ENCODE data around the gene LRP1B. TPM values are rescaled to one million over a fixed set of nuclear protein-coding genes. Genes with fewer than 3 reads are reported as not detected.
"Not testable (repeated sequence)": the region's sequence is repeated elsewhere in the genome, so short reads cannot be mapped to it uniquely, and the experiment has no call there.

The LRP1B gene
- total and polyA plus RNA-seq, 7 experiments from 2014 or later, result 0.10 TPM; not detected in 6

- H3K27me3 Mint-ChIP-seq, result no peaks in the 10 kb centered on the region
- intact Hi-C loops (cut with micrococcal nuclease), result no loop called here
- no peak for DNase-seq
- H3K27ac Mint-ChIP-seq, result no peak overlapping the region
- H3K4me3 Mint-ChIP-seq, result no peak overlapping the region
- H3K27ac ChIP-seq (ENCODE audit: low read depth, low read length), result no peak overlapping the region
- peaks cover 0 to 6% (median 0%) of the 10 kb centered on the region in 11 donors for H3K9me3 Mint-ChIP-seq
- H3K4me3 ChIP-seq (ENCODE audit: low read length), result no peak overlapping the region
- no peaks in the 10 kb centered on the region for H3K27me3 ChIP-seq (ENCODE audit: control insufficient read depth in 2 of 2, insufficient read depth in 2 of 2, low read length in 2 of 2)
- H3K36me3 ChIP-seq (ENCODE audit: control insufficient read depth in 2 of 3, insufficient read depth in 3 of 3, low read length in 3 of 3), result no peaks in the 10 kb centered on the region
- H3K4me1 ChIP-seq (ENCODE audit: control insufficient read depth in 2 of 2, insufficient read depth in 2 of 2, low read length in 2 of 2), result no peaks in the 10 kb centered on the region
- H3K9me3 ChIP-seq (ENCODE audit: control insufficient read depth in 2 of 3, low read length in 3 of 3), result no peaks in the 10 kb centered on the region
- no peak for ATAC-seq
- no peaks in the 10 kb centered on the region for H3K36me3 Mint-ChIP-seq
- CTCF ChIA-PET, result no interaction called here
- H3K4me1 Mint-ChIP-seq, result no peaks in the 10 kb centered on the region
- POLR2A ChIA-PET, result no interaction called here
Measured at GRCh38 chr2:140354544-140354943, 1776.3 kb downstream of the LRP1B start.

- no peak overlapping the region for H3K27ac ChIP-seq (ENCODE audit: low read depth, low read length)
- H3K9me3 Mint-ChIP-seq, result peaks cover 0 to 6% (median 0%) of the 10 kb centered on the region in 11 donors
- ChIA-PET CTCF (no interaction called here), POLR2A (no interaction called here)
- no peaks in the 10 kb centered on the region for H3K4me1 ChIP-seq (ENCODE audit: control insufficient read depth in 2 of 2, insufficient read depth in 2 of 2, low read length in 2 of 2)
- H3K9me3 ChIP-seq (ENCODE audit: control insufficient read depth in 2 of 3, low read length in 3 of 3), result no peaks in the 10 kb centered on the region
- H3K4me3 ChIP-seq (ENCODE audit: low read length), result no peak overlapping the region
- H3K27me3 Mint-ChIP-seq, result no peaks in the 10 kb centered on the region
- H3K27me3 ChIP-seq (ENCODE audit: control insufficient read depth in 2 of 2, insufficient read depth in 2 of 2, low read length in 2 of 2), result no peaks in the 10 kb centered on the region
- no peak overlapping the region for H3K27ac Mint-ChIP-seq
- intact Hi-C loops (cut with micrococcal nuclease), result no loop called here
- H3K4me1 Mint-ChIP-seq, result no peaks in the 10 kb centered on the region
- H3K36me3 ChIP-seq (ENCODE audit: control insufficient read depth in 2 of 3, insufficient read depth in 3 of 3, low read length in 3 of 3), result no peaks in the 10 kb centered on the region
- H3K4me3 Mint-ChIP-seq, result no peak overlapping the region
- ATAC-seq (no peak), DNase-seq (no peak)
- no peaks in the 10 kb centered on the region for H3K36me3 Mint-ChIP-seq
Measured at GRCh38 chr2:140353541-140353940, 1777.3 kb downstream of the LRP1B start.

- peaks cover 0 to 6% (median 0%) of the 10 kb centered on the region in 11 donors for H3K9me3 Mint-ChIP-seq
- no peak overlapping the region for H3K4me3 Mint-ChIP-seq
- H3K27me3 Mint-ChIP-seq, result no peaks in the 10 kb centered on the region
- POLR2A ChIA-PET, result no interaction called here
- H3K4me1 ChIP-seq (ENCODE audit: control insufficient read depth in 2 of 2, insufficient read depth in 2 of 2, low read length in 2 of 2), result no peaks in the 10 kb centered on the region
- H3K9me3 ChIP-seq (ENCODE audit: control insufficient read depth in 2 of 3, low read length in 3 of 3), result no peaks in the 10 kb centered on the region
- H3K36me3 ChIP-seq (ENCODE audit: control insufficient read depth in 2 of 3, insufficient read depth in 3 of 3, low read length in 3 of 3), result no peaks in the 10 kb centered on the region
- H3K27ac Mint-ChIP-seq, result no peak overlapping the region
- CTCF ChIA-PET, result no interaction called here
- H3K4me3 ChIP-seq (ENCODE audit: low read length), result no peak overlapping the region
- H3K36me3 Mint-ChIP-seq, result no peaks in the 10 kb centered on the region
- ATAC-seq, result no peak
- no peak for DNase-seq
- no peak overlapping the region for H3K27ac ChIP-seq (ENCODE audit: low read depth, low read length)
- H3K4me1 Mint-ChIP-seq, result no peaks in the 10 kb centered on the region
- intact Hi-C loops (cut with micrococcal nuclease), result no loop called here
- no peaks in the 10 kb centered on the region for H3K27me3 ChIP-seq (ENCODE audit: control insufficient read depth in 2 of 2, insufficient read depth in 2 of 2, low read length in 2 of 2)
Measured at GRCh38 chr2:140351692-140352091, 1779.1 kb downstream of the LRP1B start.

- no peak overlapping the region for H3K4me3 Mint-ChIP-seq
- Histone ChIP-seq H3K36me3 (ENCODE audit: control insufficient read depth in 2 of 3, insufficient read depth in 3 of 3, low read length in 3 of 3) (no peaks in the 10 kb centered on the region), H3K27ac (ENCODE audit: low read depth, low read length) (no peak overlapping the region), H3K4me1 (ENCODE audit: control insufficient read depth in 2 of 2, insufficient read depth in 2 of 2, low read length in 2 of 2) (no peaks in the 10 kb centered on the region), H3K27me3 (ENCODE audit: control insufficient read depth in 2 of 2, insufficient read depth in 2 of 2, low read length in 2 of 2) (no peaks in the 10 kb centered on the region), H3K4me3 (ENCODE audit: low read length) (no peak overlapping the region), H3K9me3 (ENCODE audit: control insufficient read depth in 2 of 3, low read length in 3 of 3) (no peaks in the 10 kb centered on the region)
- no peak overlapping the region for H3K27ac Mint-ChIP-seq
- H3K36me3 Mint-ChIP-seq, result no peaks in the 10 kb centered on the region
- peaks cover 0 to 11% (median under 1%) of the 10 kb centered on the region in 11 donors for H3K9me3 Mint-ChIP-seq
- ChIA-PET POLR2A (no interaction called here), CTCF (no interaction called here)
- no peak for ATAC-seq
- intact Hi-C loops (cut with micrococcal nuclease), result no loop called here
- no peaks in the 10 kb centered on the region for H3K4me1 Mint-ChIP-seq
- no peak for DNase-seq
- no peaks in the 10 kb centered on the region for H3K27me3 Mint-ChIP-seq
Measured at GRCh38 chr2:140349695-140350094, 1781.1 kb downstream of the LRP1B start.

- no peak overlapping the region for H3K27ac ChIP-seq (ENCODE audit: low read depth, low read length)
- no peak overlapping the region for H3K4me3 ChIP-seq (ENCODE audit: low read length)
- CTCF ChIA-PET, result no interaction called here
- Mint-ChIP-seq H3K27me3 (no peaks in the 10 kb centered on the region), H3K36me3 (no peaks in the 10 kb centered on the region), H3K27ac (no peak overlapping the region), H3K4me3 (no peak overlapping the region), H3K4me1 (no peaks in the 10 kb centered on the region), H3K9me3 (peaks cover 0 to 18% (median 2%) of the 10 kb centered on the region in 11 donors)
- DNase-seq (no peak), ATAC-seq (no peak)
- intact Hi-C loops (cut with micrococcal nuclease), result no loop called here
- no peaks in the 10 kb centered on the region for H3K36me3 ChIP-seq (ENCODE audit: control insufficient read depth in 2 of 3, insufficient read depth in 3 of 3, low read length in 3 of 3)
- H3K4me1 ChIP-seq (ENCODE audit: control insufficient read depth in 2 of 2, insufficient read depth in 2 of 2, low read length in 2 of 2), result no peaks in the 10 kb centered on the region
- POLR2A ChIA-PET, result no interaction called here
- no peaks in the 10 kb centered on the region for H3K27me3 ChIP-seq (ENCODE audit: control insufficient read depth in 2 of 2, insufficient read depth in 2 of 2, low read length in 2 of 2)
- H3K9me3 ChIP-seq (ENCODE audit: control insufficient read depth in 2 of 3, low read length in 3 of 3), result no peaks in the 10 kb centered on the region
Measured at GRCh38 chr2:140348826-140349225, 1782.0 kb downstream of the LRP1B start.

- H3K4me1 ChIP-seq (ENCODE audit: control insufficient read depth in 2 of 2, insufficient read depth in 2 of 2, low read length in 2 of 2), result no peaks in the 10 kb centered on the region
- intact Hi-C loops (cut with micrococcal nuclease), result no loop called here
- no peak overlapping the region for H3K4me3 ChIP-seq (ENCODE audit: low read length)
- no peaks in the 10 kb centered on the region for H3K9me3 ChIP-seq (ENCODE audit: control insufficient read depth in 2 of 3, low read length in 3 of 3)
- no peak overlapping the region for H3K27ac Mint-ChIP-seq
- no peaks in the 10 kb centered on the region for H3K36me3 ChIP-seq (ENCODE audit: control insufficient read depth in 2 of 3, insufficient read depth in 3 of 3, low read length in 3 of 3)
- ChIA-PET POLR2A (no interaction called here), CTCF (no interaction called here)
- ATAC-seq, result no peak
- H3K27ac ChIP-seq (ENCODE audit: low read depth, low read length), result no peak overlapping the region
- H3K27me3 Mint-ChIP-seq, result no peaks in the 10 kb centered on the region
- no peak for DNase-seq
- no peaks in the 10 kb centered on the region for H3K27me3 ChIP-seq (ENCODE audit: control insufficient read depth in 2 of 2, insufficient read depth in 2 of 2, low read length in 2 of 2)
- H3K4me1 Mint-ChIP-seq, result no peaks in the 10 kb centered on the region
- H3K4me3 Mint-ChIP-seq, result no peak overlapping the region
- H3K36me3 Mint-ChIP-seq, result no peaks in the 10 kb centered on the region
- H3K9me3 Mint-ChIP-seq, result peaks cover 0 to 25% (median 2%) of the 10 kb centered on the region in 11 donors
Measured at GRCh38 chr2:140344838-140345237, 1786.0 kb downstream of the LRP1B start.

- H3K4me1 ChIP-seq (ENCODE audit: control insufficient read depth in 2 of 2, insufficient read depth in 2 of 2, low read length in 2 of 2); H3K4me3 Mint-ChIP-seq; H3K27ac Mint-ChIP-seq; H3K27ac ChIP-seq (ENCODE audit: low read depth, low read length); CTCF ChIA-PET; ATAC-seq; H3K4me1 Mint-ChIP-seq; H3K36me3 Mint-ChIP-seq; POLR2A ChIA-PET; H3K27me3 ChIP-seq (ENCODE audit: control insufficient read depth in 2 of 2, insufficient read depth in 2 of 2, low read length in 2 of 2); H3K27me3 Mint-ChIP-seq; H3K9me3 ChIP-seq (ENCODE audit: control insufficient read depth in 2 of 3, low read length in 3 of 3); H3K36me3 ChIP-seq (ENCODE audit: control insufficient read depth in 2 of 3, insufficient read depth in 3 of 3, low read length in 3 of 3); H3K4me3 ChIP-seq (ENCODE audit: low read length); intact Hi-C loops (cut with micrococcal nuclease); DNase-seq: not testable (repeated sequence)
- H3K9me3 Mint-ChIP-seq, result peaks cover 0 to 25% (median 2%) of the 10 kb centered on the region in 11 donors
Measured at GRCh38 chr2:140344266-140344665, 1786.5 kb downstream of the LRP1B start.

Measured in naive thymus-derived CD4-positive, alpha-beta T cell (primary cell).